ENCODE data around the gene PICALM. TPM values are rescaled to one million over a fixed set of nuclear protein-coding genes. Genes with fewer than 3 reads are reported as not detected.

Gene PICALM
- total and polyA plus RNA-seq, 2 of the 13 experiments (the other 11 are each of a cell fraction or from before 2014, with no cell fraction given) = 97.6 to 154 TPM

GRCh38 chr11:86067009-86067850 lies 1.7 kb downstream of the PICALM start (continued):
- no peak for TF ChIP-seq ZNF646 (CRISPR knock-in tag; IDR thresholded peaks at IDR 0.05)
- no peak for TF ChIP-seq NR2F1 (CRISPR knock-in tag; IDR thresholded peaks at IDR 0.05)
- TF ChIP-seq MAFK (conservative IDR thresholded peaks at IDR 0.05 in 1 of 2, IDR thresholded peaks at IDR 0.05 in 1 of 2; ENCODE audit: low read length in 2 of 2) = no peak
- TF ChIP-seq ZNF3 (CRISPR knock-in tag; IDR thresholded peaks at IDR 0.05) = no peak
- no peak; the same call in 1 of the 2 replicates for TF ChIP-seq SALL1 (CRISPR knock-in tag; IDR thresholded peaks at IDR 0.05)
- TF ChIP-seq KLF13 (CRISPR knock-in tag; IDR thresholded peaks at IDR 0.05) = no peak
- TF ChIP-seq ZSCAN31 (CRISPR knock-in tag; IDR thresholded peaks at IDR 0.05; ENCODE audit: low read depth) = no peak
- TF ChIP-seq MBNL3 (CRISPR knock-in tag; conservative IDR thresholded peaks at IDR 0.05) = no peak
- TF ChIP-seq KAT8 (CRISPR knock-in tag; IDR thresholded peaks at IDR 0.05) = no peak
- peak; percentile 60 for TF ChIP-seq ELF3 (CRISPR knock-in tag; IDR thresholded peaks at IDR 0.05)
- TF ChIP-seq ZSCAN21 (CRISPR knock-in tag; IDR thresholded peaks at IDR 0.05; ENCODE audit: borderline replicate concordance) = no peak
- no peak for TF ChIP-seq SNRNP70 (IDR thresholded peaks at IDR 0.05; ENCODE audit: low read depth, low read length)
- no peak for TF ChIP-seq NFAT5 (CRISPR knock-in tag; IDR thresholded peaks at IDR 0.05)
- no peak for TF ChIP-seq STAT6 (CRISPR knock-in tag; IDR thresholded peaks at IDR 0.05; ENCODE audit: borderline replicate concordance)
